Suprapubic skin (tissue), 4 donors: ENCODE data around the gene ZBTB44.

Experiments
- CTCF ChIP-seq, 2 donors: fragments of 200-600 bp in 1 of 2; fragments of 450-650 bp in 1 of 2; sonication (generic) in 1 of 2; IDR thresholded peaks; one replicate each; pipeline ENCODE4 v1.5.1; 2016 to 2019; ENCODE audit warnings: antibody characterized with exemption in 2 of 2, mild to moderate bottlenecking in 1 of 2, moderate library complexity in 1 of 2
- POLR2A ChIP-seq, 2 donors: fragments of 450-650 bp; IDR thresholded peaks; one replicate each; pipeline ENCODE4 v1.6.1; 2017; ENCODE audit warnings: antibody characterized with exemption in 2 of 2, mild to moderate bottlenecking in 2 of 2, moderate library complexity in 2 of 2
- POLR2AphosphoS5 ChIP-seq, 3 donors: sonication (generic); formaldehyde crosslinking; IDR thresholded peaks; one replicate each; pipeline ENCODE4 v1.6.1; 2017; ENCODE audit warnings: antibody characterized with exemption in 3 of 3

- no peak for TF ChIP-seq CTCF (IDR thresholded peaks at IDR 0.05)
- TF ChIP-seq POLR2A (IDR thresholded peaks at IDR 0.05): no peak
- TF ChIP-seq POLR2AphosphoS5 (IDR thresholded peaks at IDR 0.05): no peak
Observed at GRCh38 chr11:130178441-130179339, 136.0 kb downstream of the ZBTB44 start.
